ENCODE results near the gene OPN1SW. TPM values are rescaled to one million over a fixed set of nuclear protein-coding genes. Genes with fewer than 3 reads are reported as not detected.

OPN1SW gene
- total and polyA plus RNA-seq, 9 of the 15 experiments (the other 6 are each of a cell fraction or from before 2014, with no cell fraction given), result 0.84 to 1.0 TPM; not detected in 7

DNA sequence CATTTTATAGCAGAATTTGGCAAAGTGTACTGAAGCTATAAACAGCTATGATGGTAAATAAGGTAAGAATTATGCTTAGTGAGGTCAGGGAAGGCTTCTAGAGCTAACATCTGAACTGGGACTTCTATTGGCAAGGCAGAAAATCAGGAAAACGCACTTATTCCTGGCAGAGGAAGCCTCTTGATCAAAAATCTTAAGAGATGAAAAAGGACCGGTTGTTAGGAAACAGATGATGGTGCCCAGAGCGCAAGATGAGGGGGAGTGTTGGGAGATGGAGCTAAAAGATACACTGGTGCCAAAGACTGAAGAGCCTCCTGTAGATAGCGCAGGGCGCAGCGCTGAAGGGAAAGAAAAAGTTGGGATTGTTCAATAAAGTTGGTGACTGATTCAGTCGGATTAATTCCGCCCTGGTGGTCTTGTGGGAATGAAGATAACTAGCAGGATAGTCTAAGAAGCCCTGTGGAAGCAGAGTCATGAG is 37.0 kb downstream of the OPN1SW start (continued):
- TF ChIP-seq, protein P1, sequence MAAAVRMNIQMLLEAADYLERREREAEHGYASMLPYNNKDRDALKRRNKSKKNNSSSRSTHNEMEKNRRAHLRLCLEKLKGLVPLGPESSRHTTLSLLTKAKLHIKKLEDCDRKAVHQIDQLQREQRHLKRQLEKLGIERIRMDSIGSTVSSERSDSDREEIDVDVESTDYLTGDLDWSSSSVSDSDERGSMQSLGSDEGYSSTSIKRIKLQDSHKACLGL (CRISPR knock-in tag; IDR thresholded peaks at IDR 0.05; ENCODE audit: borderline replicate concordance, poor library complexity, severe bottlenecking), result no peak
- 0 out of 2 replicates have a peak, but pooled peaks have one; percentile 27 for TF ChIP-seq ZC3H8 (IDR thresholded peaks at IDR 0.05)
- TF ChIP-seq HCFC1 (IDR thresholded peaks at IDR 0.05; ENCODE audit: low read depth, low read length), result no peak
- TF ChIP-seq, protein P2, sequence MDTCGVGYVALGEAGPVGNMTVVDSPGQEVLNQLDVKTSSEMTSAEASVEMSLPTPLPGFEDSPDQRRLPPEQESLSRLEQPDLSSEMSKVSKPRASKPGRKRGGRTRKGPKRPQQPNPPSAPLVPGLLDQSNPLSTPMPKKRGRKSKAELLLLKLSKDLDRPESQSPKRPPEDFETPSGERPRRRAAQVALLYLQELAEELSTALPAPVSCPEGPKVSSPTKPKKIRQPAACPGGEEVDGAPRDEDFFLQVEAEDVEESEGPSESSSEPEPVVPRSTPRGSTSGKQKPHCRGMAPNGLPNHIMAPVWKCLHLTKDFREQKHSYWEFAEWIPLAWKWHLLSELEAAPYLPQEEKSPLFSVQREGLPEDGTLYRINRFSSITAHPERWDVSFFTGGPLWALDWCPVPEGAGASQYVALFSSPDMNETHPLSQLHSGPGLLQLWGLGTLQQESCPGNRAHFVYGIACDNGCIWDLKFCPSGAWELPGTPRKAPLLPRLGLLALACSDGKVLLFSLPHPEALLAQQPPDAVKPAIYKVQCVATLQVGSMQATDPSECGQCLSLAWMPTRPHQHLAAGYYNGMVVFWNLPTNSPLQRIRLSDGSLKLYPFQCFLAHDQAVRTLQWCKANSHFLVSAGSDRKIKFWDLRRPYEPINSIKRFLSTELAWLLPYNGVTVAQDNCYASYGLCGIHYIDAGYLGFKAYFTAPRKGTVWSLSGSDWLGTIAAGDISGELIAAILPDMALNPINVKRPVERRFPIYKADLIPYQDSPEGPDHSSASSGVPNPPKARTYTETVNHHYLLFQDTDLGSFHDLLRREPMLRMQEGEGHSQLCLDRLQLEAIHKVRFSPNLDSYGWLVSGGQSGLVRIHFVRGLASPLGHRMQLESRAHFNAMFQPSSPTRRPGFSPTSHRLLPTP (IDR thresholded peaks at IDR 0.05; ENCODE audit: borderline replicate concordance, extremely low read depth, insufficient read length), result no peak
- peak; percentile 75; the same call in 1 of the 2 replicates for TF ChIP-seq MEF2D (tag; conservative IDR thresholded peaks at IDR 0.05; ENCODE audit: low read depth)
- TF ChIP-seq, protein P3, sequence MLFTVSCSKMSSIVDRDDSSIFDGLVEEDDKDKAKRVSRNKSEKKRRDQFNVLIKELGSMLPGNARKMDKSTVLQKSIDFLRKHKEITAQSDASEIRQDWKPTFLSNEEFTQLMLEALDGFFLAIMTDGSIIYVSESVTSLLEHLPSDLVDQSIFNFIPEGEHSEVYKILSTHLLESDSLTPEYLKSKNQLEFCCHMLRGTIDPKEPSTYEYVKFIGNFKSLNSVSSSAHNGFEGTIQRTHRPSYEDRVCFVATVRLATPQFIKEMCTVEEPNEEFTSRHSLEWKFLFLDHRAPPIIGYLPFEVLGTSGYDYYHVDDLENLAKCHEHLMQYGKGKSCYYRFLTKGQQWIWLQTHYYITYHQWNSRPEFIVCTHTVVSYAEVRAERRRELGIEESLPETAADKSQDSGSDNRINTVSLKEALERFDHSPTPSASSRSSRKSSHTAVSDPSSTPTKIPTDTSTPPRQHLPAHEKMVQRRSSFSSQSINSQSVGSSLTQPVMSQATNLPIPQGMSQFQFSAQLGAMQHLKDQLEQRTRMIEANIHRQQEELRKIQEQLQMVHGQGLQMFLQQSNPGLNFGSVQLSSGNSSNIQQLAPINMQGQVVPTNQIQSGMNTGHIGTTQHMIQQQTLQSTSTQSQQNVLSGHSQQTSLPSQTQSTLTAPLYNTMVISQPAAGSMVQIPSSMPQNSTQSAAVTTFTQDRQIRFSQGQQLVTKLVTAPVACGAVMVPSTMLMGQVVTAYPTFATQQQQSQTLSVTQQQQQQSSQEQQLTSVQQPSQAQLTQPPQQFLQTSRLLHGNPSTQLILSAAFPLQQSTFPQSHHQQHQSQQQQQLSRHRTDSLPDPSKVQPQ (CRISPR knock-in tag; IDR thresholded peaks at IDR 0.05; ENCODE audit: borderline replicate concordance), result no peak
- no peak for TF ChIP-seq SMC3 (conservative IDR thresholded peaks at IDR 0.05; ENCODE audit: insufficient read depth, low read depth, low read length)
- TF ChIP-seq PHB (CRISPR knock-in tag; IDR thresholded peaks at IDR 0.05), result no peak
- peak; percentile 96; the same call in 1 of the 2 replicates for TF ChIP-seq POLR2H (tag; IDR thresholded peaks at IDR 0.05; ENCODE audit: low read depth)
- peak; percentile 93 for TF ChIP-seq GATAD2A (IDR thresholded peaks at IDR 0.05)
- TF ChIP-seq PCBP2 (IDR thresholded peaks at IDR 0.05; ENCODE audit: low read depth, low read length, poor library complexity, severe bottlenecking), result no peak
- TF ChIP-seq, protein P4, sequence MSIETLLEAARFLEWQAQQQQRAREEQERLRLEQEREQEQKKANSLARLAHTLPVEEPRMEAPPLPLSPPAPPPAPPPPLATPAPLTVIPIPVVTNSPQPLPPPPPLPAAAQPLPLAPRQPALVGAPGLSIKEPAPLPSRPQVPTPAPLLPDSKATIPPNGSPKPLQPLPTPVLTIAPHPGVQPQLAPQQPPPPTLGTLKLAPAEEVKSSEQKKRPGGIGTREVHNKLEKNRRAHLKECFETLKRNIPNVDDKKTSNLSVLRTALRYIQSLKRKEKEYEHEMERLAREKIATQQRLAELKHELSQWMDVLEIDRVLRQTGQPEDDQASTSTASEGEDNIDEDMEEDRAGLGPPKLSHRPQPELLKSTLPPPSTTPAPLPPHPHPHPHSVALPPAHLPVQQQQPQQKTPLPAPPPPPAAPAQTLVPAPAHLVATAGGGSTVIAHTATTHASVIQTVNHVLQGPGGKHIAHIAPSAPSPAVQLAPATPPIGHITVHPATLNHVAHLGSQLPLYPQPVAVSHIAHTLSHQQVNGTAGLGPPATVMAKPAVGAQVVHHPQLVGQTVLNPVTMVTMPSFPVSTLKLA (conservative IDR thresholded peaks at IDR 0.05), result no peak
- TF ChIP-seq FOXP1 (CRISPR knock-in tag; IDR thresholded peaks at IDR 0.05), result no peak
- no peak for TF ChIP-seq DACH1 (IDR thresholded peaks at IDR 0.05; ENCODE audit: partially characterized antibody)
- TF ChIP-seq, protein P5, sequence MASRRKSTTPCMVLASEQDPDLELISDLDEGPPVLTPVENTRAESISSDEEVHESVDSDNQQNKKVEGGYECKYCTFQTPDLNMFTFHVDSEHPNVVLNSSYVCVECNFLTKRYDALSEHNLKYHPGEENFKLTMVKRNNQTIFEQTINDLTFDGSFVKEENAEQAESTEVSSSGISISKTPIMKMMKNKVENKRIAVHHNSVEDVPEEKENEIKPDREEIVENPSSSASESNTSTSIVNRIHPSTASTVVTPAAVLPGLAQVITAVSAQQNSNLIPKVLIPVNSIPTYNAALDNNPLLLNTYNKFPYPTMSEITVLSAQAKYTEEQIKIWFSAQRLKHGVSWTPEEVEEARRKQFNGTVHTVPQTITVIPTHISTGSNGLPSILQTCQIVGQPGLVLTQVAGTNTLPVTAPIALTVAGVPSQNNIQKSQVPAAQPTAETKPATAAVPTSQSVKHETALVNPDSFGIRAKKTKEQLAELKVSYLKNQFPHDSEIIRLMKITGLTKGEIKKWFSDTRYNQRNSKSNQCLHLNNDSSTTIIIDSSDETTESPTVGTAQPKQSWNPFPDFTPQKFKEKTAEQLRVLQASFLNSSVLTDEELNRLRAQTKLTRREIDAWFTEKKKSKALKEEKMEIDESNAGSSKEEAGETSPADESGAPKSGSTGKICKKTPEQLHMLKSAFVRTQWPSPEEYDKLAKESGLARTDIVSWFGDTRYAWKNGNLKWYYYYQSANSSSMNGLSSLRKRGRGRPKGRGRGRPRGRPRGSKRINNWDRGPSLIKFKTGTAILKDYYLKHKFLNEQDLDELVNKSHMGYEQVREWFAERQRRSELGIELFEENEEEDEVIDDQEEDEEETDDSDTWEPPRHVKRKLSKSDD (conservative IDR thresholded peaks at IDR 0.05; ENCODE audit: low read length), result no peak; the same call in 1 of the 2 replicates
- TF ChIP-seq SMARCB1 (IDR thresholded peaks at IDR 0.05; ENCODE audit: insufficient read length, low read depth), result no peak
- peak; percentile 95 for TF ChIP-seq NBN (IDR thresholded peaks at IDR 0.05; ENCODE audit: low read depth)

All from K562 (cell line).